ENCODE results near the gene BATF3. TPM values are rescaled to one million over a fixed set of nuclear protein-coding genes. Genes with fewer than 3 reads are reported as not detected.

BATF3 gene
- total RNA-seq, 3 donors from 2014 or later: 1.0 to 7.5 (median 1.9) TPM

GRCh38 chr1:212700223-212700891 lies 717 bp upstream of the BATF3 start:
- Histone ChIP-seq H3K27ac (peak overlapping the region; percentile 50 to 91), H3K9me3 (no peaks in the 10 kb centered on the region), H3K36me3 (no peaks in the 10 kb centered on the region), H3K4me1 (peaks cover 0 to 4% of the 10 kb centered on the region in 2 donors), H3K27me3 (no peaks in the 10 kb centered on the region), H3K4me3 (peak overlapping the region; percentile 54 to 95 (median 67))
- TF ChIP-seq POLR2AphosphoS5 (IDR thresholded peaks at IDR 0.05) (no peak), POLR2A (IDR thresholded peaks at IDR 0.05) (no peak), CTCF (IDR thresholded peaks at IDR 0.05) (no peak)
- intact Hi-C loops (cut with DNase I; ENCODE audit: low total_unique reads): no loop called here
- DNase-seq (ENCODE audit: low spot score in 2 of 2): no peak

GRCh38 chr1:212699104-212699624 lies 476 bp downstream of the BATF3 start:
- peak overlapping the region in 1 of 2 donors; percentile 91 for H3K27ac ChIP-seq
- intact Hi-C loops (cut with DNase I; ENCODE audit: low total_unique reads): no loop called here
- no peak for TF ChIP-seq POLR2A (IDR thresholded peaks at IDR 0.05)
- TF ChIP-seq POLR2AphosphoS5 (IDR thresholded peaks at IDR 0.05): no peak
- no peak for TF ChIP-seq CTCF (IDR thresholded peaks at IDR 0.05)
- no peaks in the 10 kb centered on the region for H3K9me3 ChIP-seq
- peak overlapping the region; percentile 54 to 95 (median 67) for H3K4me3 ChIP-seq
- peaks cover 0 to 4% of the 10 kb centered on the region in 2 donors for H3K4me1 ChIP-seq
- no peaks in the 10 kb centered on the region for H3K27me3 ChIP-seq
- DNase-seq (ENCODE audit: low spot score in 2 of 2): no peak
- no peaks in the 10 kb centered on the region for H3K36me3 ChIP-seq

GRCh38 chr1:212698467-212699103 lies 1.1 kb downstream of the BATF3 start:
- Histone ChIP-seq H3K27ac (no peak overlapping the region), H3K9me3 (no peaks in the 10 kb centered on the region), H3K27me3 (no peaks in the 10 kb centered on the region), H3K4me3 (peak overlapping the region; percentile 54 to 95 (median 67)), H3K36me3 (no peaks in the 10 kb centered on the region), H3K4me1 (peaks cover 0 to 4% of the 10 kb centered on the region in 2 donors)
- no peak for DNase-seq (ENCODE audit: low spot score in 2 of 2)
- TF ChIP-seq POLR2AphosphoS5 (IDR thresholded peaks at IDR 0.05) (no peak), POLR2A (IDR thresholded peaks at IDR 0.05) (no peak), CTCF (IDR thresholded peaks at IDR 0.05) (no peak)
- intact Hi-C loops (cut with DNase I; ENCODE audit: low total_unique reads): no loop called here

GRCh38 chr1:212696721-212697331 lies 2.8 kb downstream of the BATF3 start:
- H3K9me3 ChIP-seq: no peaks in the 10 kb centered on the region
- H3K36me3 ChIP-seq: no peaks in the 10 kb centered on the region

GRCh38 chr1:212692774-212693644 lies 6.6 kb downstream of the BATF3 start:
- Histone ChIP-seq H3K36me3 (no peaks in the 10 kb centered on the region), H3K4me3 (no peak overlapping the region), H3K27ac (no peak overlapping the region), H3K4me1 (no peaks in the 10 kb centered on the region), H3K27me3 (no peaks in the 10 kb centered on the region), H3K9me3 (no peaks in the 10 kb centered on the region)
- no peak for DNase-seq (ENCODE audit: low spot score in 2 of 2)
- intact Hi-C loops (cut with DNase I; ENCODE audit: low total_unique reads): no loop called here
- TF ChIP-seq CTCF (IDR thresholded peaks at IDR 0.05) (no peak), POLR2A (IDR thresholded peaks at IDR 0.05) (no peak), POLR2AphosphoS5 (IDR thresholded peaks at IDR 0.05) (no peak)

More at GRCh38 chr1:212696721-212697331, 2.8 kb downstream of the BATF3 start:
- TF ChIP-seq POLR2A (IDR thresholded peaks at IDR 0.05): no peak
- no peak for DNase-seq (ENCODE audit: low spot score in 2 of 2)
- Histone ChIP-seq H3K4me1 (peaks cover 0 to 4% of the 10 kb centered on the region in 2 donors), H3K27me3 (no peaks in the 10 kb centered on the region), H3K27ac (no peak overlapping the region), H3K4me3 (no peak overlapping the region)
- intact Hi-C loops (cut with DNase I; ENCODE audit: low total_unique reads): no loop called here

Measured in breast epithelium (tissue), 4 donors.